Spleen (tissue), 7 donors: Measurements from ENCODE around the gene FGF19.

ENCODE experiments used
- CTCF ChIP-seq, 11 experiments: fragments of 200-600 bp in 7 of 11; fragments of 450-650 bp in 4 of 11; sonication (generic) in 4 of 11; IDR thresholded peaks in 8 of 11; conservative IDR thresholded peaks in 3 of 11; 1 replicate in 7 of 11; 2 replicates in 4 of 11; pipeline versions ENCODE4 v1.4.0 to v1.8.0; 2016 to 2021; ENCODE audit warnings: antibody characterized with exemption in 11 of 11, inconsistent platforms in 4 of 11, mild to moderate bottlenecking in 1 of 11
- POLR2A ChIP-seq, 3 donors: fragments of 450-650 bp; IDR thresholded peaks; one replicate each; pipeline ENCODE4 v1.5.1; 2017; ENCODE audit warnings: antibody characterized with exemption in 3 of 3, mild to moderate bottlenecking in 1 of 3
- POLR2AphosphoS5 ChIP-seq, 3 donors: sonication (generic); formaldehyde crosslinking; IDR thresholded peaks; one replicate each; pipeline ENCODE4 v1.5.1; 2017; ENCODE audit warnings: antibody characterized with exemption in 3 of 3
- donor health status: DM: no; HTN: no; CAD: no; lungs with moderate emphysema.
- donor health status: DM: no; HTN: no; CAD: no.
- donor health status: DM: no; HTN: no; CAD: no.

DNA sequence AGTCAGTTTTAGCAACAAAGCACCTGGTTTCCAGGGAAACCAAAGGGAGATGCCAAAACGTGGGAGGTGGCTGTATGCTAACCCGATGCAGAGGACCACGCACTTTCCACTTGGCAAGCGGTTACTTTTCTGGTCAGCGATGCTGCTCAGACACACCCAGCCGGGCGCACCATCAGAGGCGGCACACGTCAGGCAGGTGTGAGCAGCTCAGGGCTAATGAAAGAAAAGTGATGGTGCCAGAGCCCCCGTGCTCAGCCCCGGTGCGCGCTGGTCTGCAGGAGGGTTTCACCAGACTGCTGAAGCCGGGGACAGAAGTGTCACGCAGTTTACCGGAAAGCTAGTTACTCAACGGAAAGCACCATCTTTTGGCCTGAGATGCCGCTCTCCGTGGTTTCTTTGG, 34.3 kb downstream of the FGF19 start:
- TF ChIP-seq CTCF (IDR thresholded peaks at IDR 0.05 in 8 of 11, conservative IDR thresholded peaks at IDR 0.05 in 3 of 11) (no peak), POLR2A (IDR thresholded peaks at IDR 0.05) (no peak), POLR2AphosphoS5 (IDR thresholded peaks at IDR 0.05) (no peak)
